Stimulated activated naive B cell treated with anti-CD40 and anti-IgM and Interleukin-4, amounts not matched to agents 10 μg/mL and 1 μg/mL and 100 μg/mL, for 72 hours (primary cell): ENCODE data around the gene KRTAP21-2.
"Not testable (repeated sequence)": the region's sequence is repeated elsewhere in the genome, so short reads cannot be mapped to it uniquely, and the experiment has no call there.

Source experiments
- ATAC-seq, 2 donors: fragments of 150-1000 bp; cut with Tn5 transposase; replicated peaks; 2 replicates each; pipeline ENCODE4 v1.10.0; 2021; ENCODE audit warnings: moderate library complexity in 1 of 2
- DNase-seq: peaks from one replicate; pipeline ENCODE4 v3.0.0; 2021
- H3K27ac Mint-ChIP-seq: one replicate; pipeline ENCODE4 v1.8.0; 2022; ENCODE audit warnings: mild to moderate bottlenecking, mixed read lengths
- H3K27me3 Mint-ChIP-seq, 2 donors: one replicate each; pipeline ENCODE4 v1.8.0; 2022; ENCODE audit warnings: mixed read lengths in 2 of 2
- H3K36me3 Mint-ChIP-seq, 2 donors: one replicate each; pipeline ENCODE4 v1.8.0; 2022; ENCODE audit warnings: mixed read lengths in 2 of 2, mild to moderate bottlenecking in 1 of 2
- H3K4me1 Mint-ChIP-seq, 2 donors: one replicate each; pipeline ENCODE4 v1.8.0; 2022; ENCODE audit warnings: mixed read lengths in 2 of 2, mild to moderate bottlenecking in 1 of 2
- H3K4me3 Mint-ChIP-seq, 2 donors: one replicate each; pipeline ENCODE4 v1.8.0; 2022; ENCODE audit warnings: mild to moderate bottlenecking in 2 of 2, mixed read lengths in 2 of 2, moderate library complexity in 1 of 2
- H3K9me3 Mint-ChIP-seq, 2 donors: one replicate each; pipeline ENCODE4 v1.8.0; 2022; ENCODE audit warnings: mixed read lengths in 2 of 2, mild to moderate bottlenecking in 1 of 2

Gene KRTAP21-2

DNA sequence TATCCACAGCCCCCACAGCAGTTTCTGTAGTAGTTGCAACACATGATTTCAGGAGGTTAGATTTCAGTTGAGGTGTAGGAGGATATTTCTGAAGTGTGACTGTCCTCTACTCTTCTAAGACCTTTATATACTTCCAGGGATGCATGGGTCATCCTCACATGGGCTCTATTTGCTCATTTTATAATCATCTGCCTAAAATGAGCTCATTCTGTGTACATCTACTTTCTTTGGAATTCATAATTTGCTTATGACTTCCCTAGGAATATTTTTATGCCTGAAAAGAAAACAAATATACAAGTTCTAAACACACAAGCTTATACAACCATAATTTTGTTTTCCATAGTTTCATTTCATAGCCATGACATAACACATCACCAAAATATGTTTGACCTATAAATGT, at the start of gene KRTAP21-2:
KRTAP21-2 (minus strand) TSS at position 101 of the 400 bp plus-strand sequence; CDS start at position 44, 57 bp downstream.
- H3K4me1 Mint-ChIP-seq: no peaks in the 10 kb centered on the region
- H3K9me3 Mint-ChIP-seq: peaks cover 3 to 5% of the 10 kb centered on the region in 2 donors
- DNase-seq: no peak
- ATAC-seq: no peak
- no peak within 1 kb of the TSS for H3K27ac Mint-ChIP-seq
- no peak within 1 kb of the TSS for H3K4me3 Mint-ChIP-seq
- no peaks in the 10 kb centered on the region for H3K27me3 Mint-ChIP-seq
- no peaks in the 10 kb centered on the region for H3K36me3 Mint-ChIP-seq

DNA sequence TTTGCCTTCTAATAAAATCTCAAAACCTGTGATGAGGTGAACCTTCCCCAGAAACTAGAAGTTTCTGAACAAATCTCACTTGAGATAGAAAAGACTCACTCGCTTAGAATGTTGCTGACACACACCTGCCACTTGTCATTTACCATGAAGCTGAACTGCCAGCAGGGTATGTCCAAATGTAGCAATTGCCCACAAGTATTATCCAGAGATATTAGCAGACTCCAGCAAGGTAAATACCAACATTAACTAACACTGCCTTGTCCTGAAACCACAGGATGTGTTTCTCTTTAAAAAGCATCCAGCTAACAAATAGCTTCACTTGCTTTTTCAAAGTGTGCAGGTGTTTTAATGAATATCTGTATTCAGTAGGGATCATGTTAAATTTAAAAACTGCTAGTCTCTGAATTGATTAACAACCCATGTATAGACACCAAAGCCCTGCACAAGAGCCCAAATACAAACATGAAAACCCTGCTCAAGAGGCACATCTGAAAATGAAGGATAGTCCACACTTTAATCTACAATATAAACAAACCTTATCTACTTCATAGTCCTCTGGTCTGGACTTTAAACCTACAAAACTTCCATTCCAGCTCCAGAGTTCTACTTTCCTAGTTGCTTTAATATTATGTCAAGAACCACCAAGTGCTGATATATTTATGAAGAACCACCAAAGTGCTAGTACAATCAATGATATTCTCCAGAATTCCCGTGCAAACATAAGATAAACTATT, 46.7 kb upstream of the KRTAP21-2 start:
- DNase-seq (no peak), ATAC-seq (no peak)
- no peaks in the 10 kb centered on the region for H3K9me3 Mint-ChIP-seq
- H3K4me3 Mint-ChIP-seq: no peak overlapping the region
- no peak overlapping the region for H3K27ac Mint-ChIP-seq
- H3K36me3 Mint-ChIP-seq: no peaks in the 10 kb centered on the region
- H3K27me3 Mint-ChIP-seq: no peaks in the 10 kb centered on the region
- H3K4me1 Mint-ChIP-seq: no peaks in the 10 kb centered on the region

DNA sequence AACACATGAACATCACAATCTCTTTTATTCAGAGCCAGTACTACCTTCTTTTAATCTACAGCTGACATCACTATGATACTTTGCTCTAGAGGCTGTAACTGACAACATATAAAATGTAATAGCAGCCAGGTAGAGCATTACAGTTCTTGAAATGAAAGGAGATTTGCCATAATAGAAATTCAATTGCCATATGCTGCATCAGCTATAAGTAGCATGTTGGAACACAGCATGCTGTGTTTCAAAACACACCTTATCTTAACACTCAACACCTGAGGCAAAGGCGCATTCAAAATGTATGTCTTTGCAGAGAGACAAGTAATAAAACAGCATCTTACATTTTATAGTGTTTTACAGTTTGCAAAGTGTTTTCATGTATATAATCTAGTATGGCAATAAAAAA, 32.2 kb upstream of the KRTAP21-2 start:
- Mint-ChIP-seq H3K9me3 (no peaks in the 10 kb centered on the region), H3K27me3 (no peaks in the 10 kb centered on the region), H3K27ac (no peak overlapping the region), H3K4me1 (no peaks in the 10 kb centered on the region), H3K4me3 (no peak overlapping the region), H3K36me3 (no peaks in the 10 kb centered on the region)
- DNase-seq: no peak
- no peak for ATAC-seq

DNA sequence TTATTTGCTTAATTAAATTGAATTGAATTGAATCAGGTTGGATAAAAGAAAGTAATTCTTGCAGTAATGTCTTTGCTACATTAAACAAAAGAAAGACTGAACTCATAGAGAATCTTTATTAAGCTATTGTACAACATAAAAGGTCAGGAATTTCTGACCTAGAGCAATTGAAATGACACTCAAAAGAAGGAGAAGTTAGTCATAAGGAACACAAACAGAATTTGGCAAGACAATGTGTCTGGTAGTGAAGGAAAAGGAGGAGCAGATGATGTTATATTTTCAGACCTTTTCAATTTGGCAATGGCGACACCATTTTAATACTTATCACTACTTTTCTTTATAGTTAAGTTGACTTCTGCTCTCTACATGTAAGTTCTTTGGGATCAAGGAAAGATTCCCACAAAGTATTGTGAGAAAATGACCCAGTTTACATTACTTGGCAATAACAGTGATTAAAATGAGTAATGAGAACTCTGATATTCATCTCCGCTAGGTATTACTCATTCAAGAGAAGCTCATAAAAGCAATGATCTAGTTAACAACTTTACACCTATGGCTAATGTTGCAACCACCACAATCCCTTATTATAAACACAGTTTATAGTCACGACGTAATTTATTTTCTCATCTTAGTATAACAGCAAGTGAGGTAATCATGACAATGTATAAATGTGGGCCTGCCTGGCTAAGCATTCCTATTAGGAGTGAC, 22.8 kb upstream of the KRTAP21-2 start:
- Mint-ChIP-seq H3K36me3 (no peaks in the 10 kb centered on the region), H3K27me3 (no peaks in the 10 kb centered on the region)
- no peak for DNase-seq

DNA sequence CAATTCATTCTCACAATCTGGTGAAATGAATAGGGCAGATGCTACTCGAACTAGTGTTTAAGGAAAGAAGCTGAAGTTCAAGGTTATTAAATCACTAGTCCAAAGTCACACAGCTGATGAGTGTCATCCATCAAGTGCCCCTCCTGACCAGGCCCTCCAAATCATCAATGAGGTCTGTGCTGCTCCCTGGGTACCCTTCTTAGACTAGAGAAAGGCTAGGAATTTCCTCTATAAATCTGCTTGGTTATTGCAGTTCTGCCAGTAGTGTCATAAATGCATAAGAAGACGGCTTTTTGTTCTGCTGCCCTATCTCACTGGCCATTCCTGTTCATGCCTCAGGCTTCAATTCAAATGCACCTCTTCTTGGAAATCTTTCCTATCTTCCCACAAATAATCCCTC, 13.7 kb upstream of the KRTAP21-2 start:
- ATAC-seq (no peak), DNase-seq (no peak)
- Mint-ChIP-seq H3K36me3 (no peaks in the 10 kb centered on the region), H3K4me3 (no peak overlapping the region), H3K9me3 (peaks cover 0 to 2% of the 10 kb centered on the region in 2 donors), H3K27me3 (peaks cover 0 to 5% of the 10 kb centered on the region in 2 donors), H3K27ac (no peak overlapping the region), H3K4me1 (no peaks in the 10 kb centered on the region)

More for the DNA sequence above, 22.8 kb upstream of the KRTAP21-2 start:
- Mint-ChIP-seq H3K9me3 (peaks cover 0 to 2% of the 10 kb centered on the region in 2 donors), H3K27ac (no peak overlapping the region), H3K4me1 (no peaks in the 10 kb centered on the region), H3K4me3 (no peak overlapping the region)
- ATAC-seq: no peak

DNA sequence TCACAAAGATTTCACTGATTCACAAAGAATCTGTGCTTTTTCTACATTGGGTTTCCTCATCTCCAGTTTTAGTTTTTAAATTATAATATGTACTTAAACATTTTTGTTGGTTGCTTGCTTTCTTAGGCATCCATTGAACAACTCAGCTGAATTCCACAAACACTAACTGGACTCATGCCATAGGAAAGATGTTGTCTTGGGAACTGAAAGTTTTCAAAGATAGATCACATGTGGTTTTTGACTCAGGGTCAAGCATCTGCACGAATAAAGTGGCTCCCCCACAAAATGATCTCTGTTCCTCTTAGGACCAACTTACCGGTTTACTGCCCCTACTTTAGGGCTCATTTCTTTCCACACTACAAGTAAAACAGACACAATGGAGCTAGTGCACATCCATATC, 11.2 kb upstream of the KRTAP21-2 start:
- no peak overlapping the region for H3K4me3 Mint-ChIP-seq
- peaks cover 0 to 5% of the 10 kb centered on the region in 2 donors for H3K27me3 Mint-ChIP-seq
- H3K36me3 Mint-ChIP-seq: no peaks in the 10 kb centered on the region
- no peaks in the 10 kb centered on the region for H3K4me1 Mint-ChIP-seq
- H3K27ac Mint-ChIP-seq: no peak overlapping the region
- ATAC-seq: no peak
- peaks cover 0 to 2% of the 10 kb centered on the region in 2 donors for H3K9me3 Mint-ChIP-seq
- no peak for DNase-seq

DNA sequence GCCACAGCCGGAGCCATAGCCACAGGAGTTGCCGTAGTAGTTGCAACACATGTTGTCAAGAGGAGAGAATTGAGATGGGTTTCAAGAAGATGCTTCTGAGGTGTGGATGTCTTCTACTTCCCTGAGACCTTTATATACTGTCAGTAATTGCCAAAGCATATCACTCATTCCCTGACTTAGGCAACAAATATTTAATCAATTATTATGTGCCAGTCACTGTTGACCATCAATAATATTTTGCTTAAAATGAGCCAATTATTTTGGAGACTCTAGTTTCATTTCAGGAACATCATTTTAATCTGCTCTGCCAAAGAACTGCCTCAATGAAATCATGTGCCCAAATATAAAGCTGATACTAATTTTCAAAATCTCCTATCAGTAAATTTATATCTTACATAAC, 8.3 kb upstream of the KRTAP21-2 start, which contains the start of gene KRTAP21-1:
KRTAP21-1 (minus strand) TSS at position 101 of the 400 bp plus-strand sequence; CDS start at position 51, 50 bp downstream.
- H3K36me3 Mint-ChIP-seq, DNase-seq, H3K27me3 Mint-ChIP-seq, H3K9me3 Mint-ChIP-seq, H3K4me3 Mint-ChIP-seq, ATAC-seq, H3K27ac Mint-ChIP-seq, H3K4me1 Mint-ChIP-seq: not testable (repeated sequence)

DNA sequence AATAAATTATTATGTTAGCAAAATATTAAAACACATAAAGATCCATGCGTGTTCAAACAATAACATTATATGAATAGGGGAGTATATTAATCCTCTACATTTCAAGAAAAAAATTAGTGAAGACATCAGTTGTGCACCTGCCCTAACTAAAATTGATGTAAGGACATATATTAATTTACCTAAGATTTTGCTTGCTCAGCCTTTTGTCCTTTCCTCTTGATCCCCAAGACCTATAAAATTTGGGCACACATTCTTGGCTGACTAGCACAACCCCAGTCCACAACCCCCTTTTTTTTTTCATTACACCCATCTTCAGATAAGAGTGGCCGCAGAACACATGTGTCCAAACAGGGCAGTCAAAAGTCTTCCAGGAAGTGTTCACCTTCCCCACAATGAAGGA, 6.6 kb downstream of the KRTAP21-2 start:
- no peak for ATAC-seq
- no peak overlapping the region for H3K27ac Mint-ChIP-seq
- no peak overlapping the region for H3K4me3 Mint-ChIP-seq
- DNase-seq: no peak
- no peaks in the 10 kb centered on the region for H3K4me1 Mint-ChIP-seq
- peaks cover 2 to 9% of the 10 kb centered on the region in 2 donors for H3K9me3 Mint-ChIP-seq
- no peaks in the 10 kb centered on the region for H3K36me3 Mint-ChIP-seq
- no peaks in the 10 kb centered on the region for H3K27me3 Mint-ChIP-seq

DNA sequence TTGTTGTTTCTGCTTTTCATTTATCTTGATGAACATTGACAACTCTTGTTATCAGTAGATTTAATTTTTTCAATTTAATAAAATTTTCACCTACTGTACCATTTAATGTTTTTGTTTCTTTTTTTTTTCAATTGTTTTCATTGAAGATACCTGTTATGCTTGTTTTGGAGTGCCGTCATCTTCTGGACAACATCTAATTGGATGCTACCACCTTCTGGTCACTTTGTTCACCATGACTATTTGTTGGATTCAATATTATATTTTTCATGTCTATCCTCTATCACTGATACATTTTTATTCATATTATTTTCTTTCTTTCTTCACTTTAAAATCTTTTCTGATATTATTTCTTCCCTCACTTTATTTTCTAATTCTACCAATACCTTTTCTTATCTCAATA, 14.0 kb downstream of the KRTAP21-2 start:
- DNase-seq (no peak), ATAC-seq (no peak)
- Mint-ChIP-seq H3K4me1 (no peaks in the 10 kb centered on the region), H3K4me3 (no peak overlapping the region), H3K27me3 (no peaks in the 10 kb centered on the region), H3K36me3 (no peaks in the 10 kb centered on the region), H3K9me3 (peaks cover 5% of the 10 kb centered on the region in 2 donors), H3K27ac (no peak overlapping the region)

DNA sequence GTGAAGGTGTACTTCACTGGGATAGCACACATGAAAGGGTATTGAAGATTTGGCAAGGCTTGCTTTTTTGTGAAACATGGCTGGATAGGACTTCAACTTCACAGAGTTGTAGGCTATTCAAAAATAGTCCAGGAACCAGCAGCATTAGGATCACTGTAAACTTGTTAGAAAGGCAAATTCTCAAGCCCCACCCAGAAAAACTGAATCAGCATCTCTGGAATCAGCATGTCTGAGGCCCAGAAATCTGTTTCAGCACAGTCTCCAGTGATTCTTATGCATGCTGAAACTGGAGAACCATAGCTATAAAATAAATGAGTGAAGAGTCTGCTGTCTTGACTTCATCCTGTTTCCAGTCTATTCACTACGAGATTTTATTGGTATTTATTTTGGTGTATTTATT, 20.3 kb downstream of the KRTAP21-2 start:
- Mint-ChIP-seq H3K9me3 (peaks cover 5% of the 10 kb centered on the region in 2 donors), H3K36me3 (no peaks in the 10 kb centered on the region), H3K4me1 (no peaks in the 10 kb centered on the region), H3K4me3 (no peak overlapping the region), H3K27me3 (no peaks in the 10 kb centered on the region), H3K27ac (no peak overlapping the region)
- ATAC-seq: no peak
- DNase-seq: no peak

DNA sequence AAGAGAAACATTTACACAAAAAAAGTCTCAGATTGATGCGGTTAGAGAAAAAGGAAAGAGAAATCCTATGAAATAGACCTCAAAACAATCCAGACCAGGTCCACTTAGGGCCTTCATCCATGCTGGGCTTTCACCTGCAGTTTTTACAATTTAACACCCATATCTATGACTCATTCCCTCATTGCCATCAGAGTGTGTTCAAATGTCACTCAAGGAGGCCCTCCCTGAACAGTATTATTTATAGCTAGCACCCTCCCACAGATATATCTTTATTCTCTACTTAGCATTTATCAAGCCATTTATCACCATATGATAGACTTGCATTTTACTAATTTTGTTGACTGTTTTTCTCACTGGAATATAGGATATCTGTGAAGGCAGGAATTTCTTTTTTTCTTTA, 27.7 kb downstream of the KRTAP21-2 start:
- no peak overlapping the region for H3K27ac Mint-ChIP-seq
- no peak overlapping the region for H3K4me3 Mint-ChIP-seq
- ATAC-seq (peak; percentile 57 to 58), DNase-seq (no peak)
- H3K36me3 Mint-ChIP-seq: no peaks in the 10 kb centered on the region
- no peaks in the 10 kb centered on the region for H3K4me1 Mint-ChIP-seq
- H3K9me3 Mint-ChIP-seq: peaks cover 2 to 3% of the 10 kb centered on the region in 2 donors
- H3K27me3 Mint-ChIP-seq: no peaks in the 10 kb centered on the region

DNA sequence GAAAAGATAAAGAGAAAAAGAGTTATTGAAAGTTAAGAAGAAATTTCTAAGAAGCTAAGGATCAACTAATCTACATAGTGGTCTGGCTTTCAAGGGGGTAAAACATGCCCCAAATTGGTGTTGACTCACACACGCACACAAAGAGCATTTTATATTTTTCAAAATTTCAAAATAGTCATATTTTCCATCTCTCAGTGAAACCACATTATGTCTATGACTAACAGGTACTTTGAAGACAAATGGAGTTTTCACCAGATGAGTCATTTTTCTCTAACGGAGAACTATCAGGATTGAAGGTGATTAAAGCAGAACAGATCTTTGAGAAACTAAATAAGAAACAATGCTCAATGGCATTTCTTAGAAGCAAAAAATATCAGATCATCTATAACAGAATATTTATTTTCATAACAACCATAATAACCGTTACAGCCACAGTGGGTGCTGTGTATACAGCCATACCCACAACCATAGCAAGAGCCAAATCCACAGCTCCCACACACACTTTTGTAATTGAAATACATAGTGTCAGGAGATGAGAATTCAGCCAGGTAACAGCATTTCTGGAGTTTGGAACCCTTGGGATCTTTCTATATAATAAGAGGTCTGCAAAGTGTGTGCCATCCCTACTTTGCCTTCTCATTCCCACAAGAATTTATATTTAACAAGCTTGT, 28.7 kb downstream of the KRTAP21-2 start, which contains the start of gene KRTAP21-3:
KRTAP21-3 (minus strand) TSS at position 539 of the 671 bp plus-strand sequence; CDS start at position 521, 18 bp downstream.
- DNase-seq: no peak
- Mint-ChIP-seq H3K27ac (no peak within 1 kb of the TSS), H3K36me3 (no peaks in the 10 kb centered on the region), H3K4me3 (no peak within 1 kb of the TSS), H3K9me3 (peaks cover 2 to 3% of the 10 kb centered on the region in 2 donors), H3K4me1 (no peaks in the 10 kb centered on the region), H3K27me3 (no peaks in the 10 kb centered on the region)
- peak; percentile 83 to 86 for ATAC-seq

DNA sequence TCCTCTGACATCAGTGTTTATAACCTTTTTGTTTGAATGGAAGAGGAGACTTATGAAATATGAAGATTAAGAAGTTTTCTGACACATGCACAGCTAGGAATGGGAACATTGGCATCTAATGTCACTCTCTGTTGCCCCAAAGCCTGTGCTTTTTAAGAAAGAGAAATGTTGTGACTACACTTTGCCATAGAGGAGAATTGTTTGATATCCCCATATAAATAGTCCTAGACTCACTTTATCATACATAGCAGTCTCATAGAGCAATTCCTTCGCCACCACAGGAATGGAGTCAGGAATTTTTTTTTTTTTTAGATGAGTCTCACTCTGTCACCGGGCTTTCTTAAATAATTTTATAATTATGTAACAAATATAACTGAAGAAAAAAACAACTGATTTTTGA, 30.0 kb downstream of the KRTAP21-2 start:
- H3K36me3 Mint-ChIP-seq: no peaks in the 10 kb centered on the region
- peaks cover 2 to 3% of the 10 kb centered on the region in 2 donors for H3K9me3 Mint-ChIP-seq
- H3K4me1 Mint-ChIP-seq: no peaks in the 10 kb centered on the region
- DNase-seq: no peak
- no peak overlapping the region for H3K27ac Mint-ChIP-seq
- H3K4me3 Mint-ChIP-seq: no peak overlapping the region
- no peaks in the 10 kb centered on the region for H3K27me3 Mint-ChIP-seq
- ATAC-seq: no peak

DNA sequence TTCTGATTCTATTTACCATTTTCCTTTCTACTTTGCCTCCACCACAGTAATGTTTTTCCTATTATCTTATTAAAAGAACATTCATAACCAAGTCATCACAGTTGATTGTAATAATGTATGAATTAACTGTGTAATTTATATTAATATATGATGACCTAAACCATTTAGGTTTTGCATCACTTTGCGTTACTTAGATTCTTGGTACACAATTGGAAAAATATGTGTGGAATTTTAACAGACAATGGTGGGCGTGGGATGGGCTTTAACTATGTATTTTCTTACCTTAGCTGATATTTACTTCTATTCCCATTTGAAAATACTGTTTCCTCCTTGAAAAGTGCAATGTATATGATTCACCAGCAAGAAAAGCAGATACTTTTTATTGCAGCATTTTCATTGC, 32.1 kb downstream of the KRTAP21-2 start:
- Mint-ChIP-seq H3K36me3 (no peaks in the 10 kb centered on the region), H3K4me1 (peaks cover 0 to 2% of the 10 kb centered on the region in 2 donors)

More for the DNA sequence above, 32.1 kb downstream of the KRTAP21-2 start:
- ATAC-seq (no peak), DNase-seq (no peak)
- no peaks in the 10 kb centered on the region for H3K27me3 Mint-ChIP-seq
- no peak overlapping the region for H3K27ac Mint-ChIP-seq
- no peak overlapping the region for H3K4me3 Mint-ChIP-seq
- peaks cover 6 to 8% of the 10 kb centered on the region in 2 donors for H3K9me3 Mint-ChIP-seq
